Measurements from ENCODE around the gene NREP. TPM values are rescaled to one million over a fixed set of nuclear protein-coding genes. Genes with fewer than 3 reads are reported as not detected.

Gene NREP
- total RNA-seq, 1 experiment from 2014 or later, result 160 TPM

DNA sequence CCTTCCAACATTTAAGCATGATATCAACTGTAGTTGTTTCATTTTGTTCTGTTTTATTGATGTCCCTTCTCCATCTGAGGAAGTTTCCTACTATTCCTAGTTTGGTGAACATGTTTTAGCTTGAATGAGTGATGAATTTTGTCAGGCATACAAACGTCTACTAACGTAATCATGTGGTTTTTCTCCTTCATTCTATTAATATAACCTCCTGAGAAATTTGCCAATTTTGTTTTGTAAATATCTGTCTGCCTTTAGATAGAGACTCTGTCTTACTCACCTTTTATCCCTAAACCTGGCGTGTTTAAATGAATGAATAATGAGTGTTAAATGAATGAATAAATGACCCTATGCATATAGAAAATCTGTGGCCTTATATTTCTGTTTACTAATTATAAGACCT is 26.5 kb upstream of the NREP start (continued):
- TF ChIP-seq, protein P1, sequence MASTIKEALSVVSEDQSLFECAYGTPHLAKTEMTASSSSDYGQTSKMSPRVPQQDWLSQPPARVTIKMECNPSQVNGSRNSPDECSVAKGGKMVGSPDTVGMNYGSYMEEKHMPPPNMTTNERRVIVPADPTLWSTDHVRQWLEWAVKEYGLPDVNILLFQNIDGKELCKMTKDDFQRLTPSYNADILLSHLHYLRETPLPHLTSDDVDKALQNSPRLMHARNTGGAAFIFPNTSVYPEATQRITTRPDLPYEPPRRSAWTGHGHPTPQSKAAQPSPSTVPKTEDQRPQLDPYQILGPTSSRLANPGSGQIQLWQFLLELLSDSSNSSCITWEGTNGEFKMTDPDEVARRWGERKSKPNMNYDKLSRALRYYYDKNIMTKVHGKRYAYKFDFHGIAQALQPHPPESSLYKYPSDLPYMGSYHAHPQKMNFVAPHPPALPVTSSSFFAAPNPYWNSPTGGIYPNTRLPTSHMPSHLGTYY (CRISPR knock-in tag; IDR thresholded peaks at IDR 0.05), result no peak
- TF ChIP-seq, protein P2, sequence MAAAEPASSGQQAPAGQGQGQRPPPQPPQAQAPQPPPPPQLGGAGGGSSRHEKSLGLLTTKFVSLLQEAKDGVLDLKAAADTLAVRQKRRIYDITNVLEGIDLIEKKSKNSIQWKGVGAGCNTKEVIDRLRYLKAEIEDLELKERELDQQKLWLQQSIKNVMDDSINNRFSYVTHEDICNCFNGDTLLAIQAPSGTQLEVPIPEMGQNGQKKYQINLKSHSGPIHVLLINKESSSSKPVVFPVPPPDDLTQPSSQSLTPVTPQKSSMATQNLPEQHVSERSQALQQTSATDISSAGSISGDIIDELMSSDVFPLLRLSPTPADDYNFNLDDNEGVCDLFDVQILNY (CRISPR knock-in tag; IDR thresholded peaks at IDR 0.05), result no peak
- TF ChIP-seq, protein P3, sequence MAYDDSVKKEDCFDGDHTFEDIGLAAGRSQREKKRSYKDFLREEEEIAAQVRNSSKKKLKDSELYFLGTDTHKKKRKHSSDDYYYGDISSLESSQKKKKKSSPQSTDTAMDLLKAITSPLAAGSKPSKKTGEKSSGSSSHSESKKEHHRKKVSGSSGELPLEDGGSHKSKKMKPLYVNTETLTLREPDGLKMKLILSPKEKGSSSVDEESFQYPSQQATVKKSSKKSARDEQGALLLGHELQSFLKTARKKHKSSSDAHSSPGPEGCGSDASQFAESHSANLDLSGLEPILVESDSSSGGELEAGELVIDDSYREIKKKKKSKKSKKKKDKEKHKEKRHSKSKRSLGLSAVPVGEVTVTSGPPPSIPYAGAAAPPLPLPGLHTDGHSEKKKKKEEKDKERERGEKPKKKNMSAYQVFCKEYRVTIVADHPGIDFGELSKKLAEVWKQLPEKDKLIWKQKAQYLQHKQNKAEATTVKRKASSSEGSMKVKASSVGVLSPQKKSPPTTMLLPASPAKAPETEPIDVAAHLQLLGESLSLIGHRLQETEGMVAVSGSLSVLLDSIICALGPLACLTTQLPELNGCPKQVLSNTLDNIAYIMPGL (CRISPR knock-in tag; IDR thresholded peaks at IDR 0.05), result no peak
- TF ChIP-seq EMX1 (CRISPR knock-in tag; IDR thresholded peaks at IDR 0.05), result no peak
- no peak for TF ChIP-seq RORB (CRISPR knock-in tag; IDR thresholded peaks at IDR 0.05)
- no peak for TF ChIP-seq TEAD1 (CRISPR knock-in tag; IDR thresholded peaks at IDR 0.05)
- no peak for TF ChIP-seq ELF4 (CRISPR knock-in tag; IDR thresholded peaks at IDR 0.05; ENCODE audit: low read depth)

DNA sequence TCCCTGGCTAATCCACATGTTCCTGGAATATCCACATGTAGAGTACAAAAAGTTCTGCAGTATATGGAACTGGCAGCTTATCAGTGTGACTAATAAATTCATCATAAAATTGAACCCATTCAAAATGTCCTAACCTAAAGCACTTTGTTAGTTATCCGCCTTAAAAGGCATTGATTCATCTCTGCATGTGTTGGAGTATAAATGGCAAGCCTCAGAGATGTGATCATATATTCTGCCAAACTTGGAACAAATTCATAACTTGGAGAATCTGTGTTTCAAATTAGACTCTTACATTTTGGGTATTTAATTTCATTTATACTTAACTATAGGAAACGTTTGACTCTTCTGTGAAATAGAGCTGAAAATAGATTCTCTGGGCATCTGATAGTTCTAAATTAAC is 25.2 kb upstream of the NREP start:
- Mint-ChIP-seq H3K27ac (no peak overlapping the region), H3K4me1 (peaks cover 29% of the 10 kb centered on the region), H3K9me3 (no peaks in the 10 kb centered on the region), H3K36me3 (no peaks in the 10 kb centered on the region), H3K4me3 (no peak overlapping the region), H3K27me3 (ENCODE audit: low read depth) (no peaks in the 10 kb centered on the region)
- TF ChIP-seq NR3C1 (CRISPR knock-in tag; conservative IDR thresholded peaks at IDR 0.05; ENCODE audit: low read depth), result no peak
- TF ChIP-seq, protein P4, sequence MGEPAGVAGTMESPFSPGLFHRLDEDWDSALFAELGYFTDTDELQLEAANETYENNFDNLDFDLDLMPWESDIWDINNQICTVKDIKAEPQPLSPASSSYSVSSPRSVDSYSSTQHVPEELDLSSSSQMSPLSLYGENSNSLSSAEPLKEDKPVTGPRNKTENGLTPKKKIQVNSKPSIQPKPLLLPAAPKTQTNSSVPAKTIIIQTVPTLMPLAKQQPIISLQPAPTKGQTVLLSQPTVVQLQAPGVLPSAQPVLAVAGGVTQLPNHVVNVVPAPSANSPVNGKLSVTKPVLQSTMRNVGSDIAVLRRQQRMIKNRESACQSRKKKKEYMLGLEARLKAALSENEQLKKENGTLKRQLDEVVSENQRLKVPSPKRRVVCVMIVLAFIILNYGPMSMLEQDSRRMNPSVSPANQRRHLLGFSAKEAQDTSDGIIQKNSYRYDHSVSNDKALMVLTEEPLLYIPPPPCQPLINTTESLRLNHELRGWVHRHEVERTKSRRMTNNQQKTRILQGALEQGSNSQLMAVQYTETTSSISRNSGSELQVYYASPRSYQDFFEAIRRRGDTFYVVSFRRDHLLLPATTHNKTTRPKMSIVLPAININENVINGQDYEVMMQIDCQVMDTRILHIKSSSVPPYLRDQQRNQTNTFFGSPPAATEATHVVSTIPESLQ (CRISPR knock-in tag; IDR thresholded peaks at IDR 0.05), result no peak
- TF ChIP-seq FOXP1 (CRISPR knock-in tag; IDR thresholded peaks at IDR 0.05; ENCODE audit: borderline replicate concordance), result no peak
- TF ChIP-seq GRHL2 (CRISPR knock-in tag; IDR thresholded peaks at IDR 0.05; ENCODE audit: insufficient replicate concordance, severe bottlenecking), result no peak
- TF ChIP-seq, protein P5, sequence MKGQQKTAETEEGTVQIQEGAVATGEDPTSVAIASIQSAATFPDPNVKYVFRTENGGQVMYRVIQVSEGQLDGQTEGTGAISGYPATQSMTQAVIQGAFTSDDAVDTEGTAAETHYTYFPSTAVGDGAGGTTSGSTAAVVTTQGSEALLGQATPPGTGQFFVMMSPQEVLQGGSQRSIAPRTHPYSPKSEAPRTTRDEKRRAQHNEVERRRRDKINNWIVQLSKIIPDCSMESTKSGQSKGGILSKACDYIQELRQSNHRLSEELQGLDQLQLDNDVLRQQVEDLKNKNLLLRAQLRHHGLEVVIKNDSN (CRISPR knock-in tag; IDR thresholded peaks at IDR 0.05), result no peak
- no peak for TF ChIP-seq IRF2 (CRISPR knock-in tag; IDR thresholded peaks at IDR 0.05; ENCODE audit: borderline replicate concordance, low read depth)
- TF ChIP-seq, protein P6, sequence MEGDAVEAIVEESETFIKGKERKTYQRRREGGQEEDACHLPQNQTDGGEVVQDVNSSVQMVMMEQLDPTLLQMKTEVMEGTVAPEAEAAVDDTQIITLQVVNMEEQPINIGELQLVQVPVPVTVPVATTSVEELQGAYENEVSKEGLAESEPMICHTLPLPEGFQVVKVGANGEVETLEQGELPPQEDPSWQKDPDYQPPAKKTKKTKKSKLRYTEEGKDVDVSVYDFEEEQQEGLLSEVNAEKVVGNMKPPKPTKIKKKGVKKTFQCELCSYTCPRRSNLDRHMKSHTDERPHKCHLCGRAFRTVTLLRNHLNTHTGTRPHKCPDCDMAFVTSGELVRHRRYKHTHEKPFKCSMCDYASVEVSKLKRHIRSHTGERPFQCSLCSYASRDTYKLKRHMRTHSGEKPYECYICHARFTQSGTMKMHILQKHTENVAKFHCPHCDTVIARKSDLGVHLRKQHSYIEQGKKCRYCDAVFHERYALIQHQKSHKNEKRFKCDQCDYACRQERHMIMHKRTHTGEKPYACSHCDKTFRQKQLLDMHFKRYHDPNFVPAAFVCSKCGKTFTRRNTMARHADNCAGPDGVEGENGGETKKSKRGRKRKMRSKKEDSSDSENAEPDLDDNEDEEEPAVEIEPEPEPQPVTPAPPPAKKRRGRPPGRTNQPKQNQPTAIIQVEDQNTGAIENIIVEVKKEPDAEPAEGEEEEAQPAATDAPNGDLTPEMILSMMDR (IDR thresholded peaks at IDR 0.05), result no peak
- TF ChIP-seq ESRRA (CRISPR knock-in tag; IDR thresholded peaks at IDR 0.05; ENCODE audit: borderline replicate concordance), result no peak
- TF ChIP-seq, protein P7, sequence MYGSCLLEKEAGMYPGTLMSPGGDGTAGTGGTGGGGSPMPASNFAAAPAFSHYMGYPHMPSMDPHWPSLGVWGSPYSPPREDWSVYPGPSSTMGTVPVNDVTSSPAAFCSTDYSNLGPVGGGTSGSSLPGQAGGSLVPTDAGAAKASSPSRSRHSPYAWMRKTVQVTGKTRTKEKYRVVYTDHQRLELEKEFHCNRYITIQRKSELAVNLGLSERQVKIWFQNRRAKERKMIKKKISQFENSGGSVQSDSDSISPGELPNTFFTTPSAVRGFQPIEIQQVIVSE (CRISPR knock-in tag; IDR thresholded peaks at IDR 0.05; ENCODE audit: borderline replicate concordance), result no peak
- CTCF ChIA-PET, result no interaction called here
- POLR2A ChIA-PET, result no interaction called here
- DNase-seq (ENCODE audit: low spot score) (no peak), ATAC-seq (no peak)

All from WTC11 (cell line).